Natural killer cell (primary cell): Measurements from ENCODE around the gene VAMP1. TPM values are rescaled to one million over a fixed set of nuclear protein-coding genes. Genes with fewer than 3 reads are reported as not detected.

Experiments used
- ATAC-seq, 3 donors: fragments of 150-1000 bp in 2 of 3; fragments of 200-7000 bp in 1 of 3; cut with Tn5 transposase; 1 replicate in 1 of 3; 2 replicates in 2 of 3; pipeline ENCODE4 v1.10.0; 2021; ENCODE audit warnings: mild to moderate bottlenecking in 2 of 3, moderate library complexity in 2 of 3
- DNase-seq, 2 donors: peaks; one replicate each; pipeline versions ENCODE4 v3.0.0 to v3.0.0-alpha.2; 2013 to 2021; ENCODE audit warnings: mixed read lengths in 1 of 2
- H3K27ac ChIP-seq: one replicate; pipeline ENCODE4 v1.5.1; 2013; ENCODE audit warnings: mild to moderate bottlenecking, low read length
- H3K27me3 ChIP-seq: one replicate; pipeline ENCODE4 v1.6.1; 2013; ENCODE audit warnings: low read length; ENCODE audit not compliant: control insufficient read depth, insufficient read depth
- H3K36me3 ChIP-seq: one replicate; pipeline ENCODE4 v1.6.1; 2013; ENCODE audit warnings: low read length; ENCODE audit not compliant: control insufficient read depth, insufficient read depth
- H3K4me1 ChIP-seq: one replicate; pipeline ENCODE4 v1.6.1; 2013; ENCODE audit warnings: low read length; ENCODE audit not compliant: control insufficient read depth, insufficient read depth
- H3K4me3 ChIP-seq: one replicate; pipeline ENCODE4 v1.5.1; 2013; ENCODE audit warnings: low read length
- H3K9me3 ChIP-seq: one replicate; pipeline ENCODE4 v1.6.1; 2013; ENCODE audit warnings: low read length; ENCODE audit not compliant: control insufficient read depth, insufficient read depth
- H3K27ac Mint-ChIP-seq, 2 donors: one replicate each; pipeline ENCODE4 v1.8.0; 2022; ENCODE audit warnings: mild to moderate bottlenecking in 2 of 2, mixed read lengths in 2 of 2, moderate library complexity in 1 of 2
- H3K27me3 Mint-ChIP-seq, 2 donors: one replicate each; pipeline ENCODE4 v1.8.0; 2022; ENCODE audit warnings: low read depth in 2 of 2, mixed read lengths in 2 of 2
- H3K36me3 Mint-ChIP-seq: one replicate; pipeline ENCODE4 v1.8.0; 2022; ENCODE audit warnings: mixed read lengths
- H3K4me1 Mint-ChIP-seq, 2 donors: one replicate each; pipeline ENCODE4 v1.8.0; 2022; ENCODE audit warnings: mixed read lengths in 2 of 2
- H3K4me3 Mint-ChIP-seq: one replicate; pipeline ENCODE4 v1.8.0; 2022; ENCODE audit warnings: mild to moderate bottlenecking, moderate library complexity, mixed read lengths
- H3K9me3 Mint-ChIP-seq, 2 donors: one replicate each; pipeline ENCODE4 v1.8.0; 2022; ENCODE audit warnings: mixed read lengths in 2 of 2
- CTCF ChIP-seq: fragments of 200-600 bp; IDR thresholded peaks from one replicate; pipeline ENCODE4 v1.8.0; 2022; ENCODE audit warnings: antibody characterized with exemption
- WGBS: methylation state at CpG from one replicate; pipeline ENCODE4 v1.1.7; 2013; ENCODE audit warnings: missing lambda C conversion rate; ENCODE audit not compliant: insufficient coverage; 5-methylcytosine and 5-hydroxymethylcytosine counted together
- intact Hi-C: fragments of 100-400 bp; cut with micrococcal nuclease; formaldehyde crosslinking; loops from one replicate; pipeline ENCODE4 v1.14.2; 2022
- total RNA-seq, 4 donors: library from RNA; stranded (reverse); fragments of 120-200 nt in 1 of 4; gene quantifications; one replicate each; pipeline versions ENCODE4 v1.2.3 to v1.2.4, GENCODE V29; 2013 to 2022

Gene VAMP1
- total RNA-seq, 3 donors from 2014 or later (not counting 1 experiment from before 2014, with no cell fraction given), result 81.0 to 84.3 (median 83.8) TPM

- Mint-ChIP-seq H3K27ac (peak overlapping the region; percentile 95 to 97), H3K27me3 (no peaks in the 10 kb centered on the region), H3K9me3 (no peaks in the 10 kb centered on the region), H3K4me3 (peak overlapping the region; percentile 80), H3K4me1 (peaks cover 68 to 87% of the 10 kb centered on the region in 2 donors), H3K36me3 (peaks cover 13% of the 10 kb centered on the region)
- no peak overlapping the region for H3K4me3 ChIP-seq
- ATAC-seq (no peak), DNase-seq (no peak)
- H3K4me1 ChIP-seq, result peaks cover 61% of the 10 kb centered on the region
- intact Hi-C loops, result loop anchor here (2.0 to 5.0 kb wide), 2 partner anchors 127 to 143 kb away; partner anchors contain the start of gene CHD4
- peaks cover 57% of the 10 kb centered on the region for H3K36me3 ChIP-seq
- TF ChIP-seq CTCF, result no peak
- WGBS, result 88% methylated on average over 6 of the region's 6 CpGs
- H3K27ac ChIP-seq, result peak overlapping the region; percentile 88
- H3K27me3 ChIP-seq, result no peaks in the 10 kb centered on the region
- H3K9me3 ChIP-seq, result no peaks in the 10 kb centered on the region
Observed at GRCh38 chr12:6463858-6464257, 6.6 kb downstream of the VAMP1 start.

DNA sequence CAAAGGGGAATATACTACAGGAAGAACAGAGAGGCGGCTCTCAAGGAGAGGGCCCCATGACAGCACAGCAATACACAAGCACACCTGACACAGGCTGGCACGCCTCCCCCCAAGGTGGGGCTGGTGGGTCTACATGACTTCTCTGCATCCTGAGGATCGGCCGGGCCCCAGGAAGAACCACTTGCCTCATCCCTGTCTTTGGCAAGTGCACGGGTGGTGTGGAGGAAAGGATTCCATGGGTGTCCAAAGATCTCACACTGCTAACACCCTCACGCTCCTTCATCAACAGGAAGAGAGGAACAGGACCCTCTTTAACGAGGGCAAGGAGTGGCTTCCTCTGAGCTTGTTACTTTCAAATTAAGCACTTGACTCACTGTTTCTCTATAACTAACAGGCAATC lies 7.3 kb downstream of the VAMP1 start:
- no peak overlapping the region for H3K4me3 ChIP-seq

GRCh38 chr12:6462234-6462995 lies 8.1 kb downstream of the VAMP1 start:
- Histone ChIP-seq H3K36me3 (peaks cover 66% of the 10 kb centered on the region), H3K9me3 (no peaks in the 10 kb centered on the region), H3K4me3 (no peak overlapping the region), H3K27ac (peak overlapping the region; percentile 88), H3K27me3 (no peaks in the 10 kb centered on the region), H3K4me1 (peaks cover 57% of the 10 kb centered on the region)
- H3K9me3 Mint-ChIP-seq, result no peaks in the 10 kb centered on the region
- ATAC-seq, result peak; percentile 26 to 37 (median 27)
- intact Hi-C loops, result loop anchor here (1.0 to 5.0 kb wide), 3 partner anchors 10 to 145 kb away; partner anchors contain the start of genes CHD4 and TAPBPL
- peaks cover 57 to 80% of the 10 kb centered on the region in 2 donors for H3K4me1 Mint-ChIP-seq
- H3K27ac Mint-ChIP-seq, result peak overlapping the region; percentile 95 to 97
- H3K4me3 Mint-ChIP-seq, result peak overlapping the region; percentile 75
- no peaks in the 10 kb centered on the region for H3K27me3 Mint-ChIP-seq
- DNase-seq, result peak in 1 of 2 donors; percentile 79
- WGBS, result 71% methylated on average over 14 of the region's 14 CpGs
- TF ChIP-seq CTCF, result no peak
- peaks cover 19% of the 10 kb centered on the region for H3K36me3 Mint-ChIP-seq

More for the DNA sequence above, 7.3 kb downstream of the VAMP1 start:
- H3K27ac ChIP-seq, result peak overlapping the region; percentile 88
- 47% methylated on average over 6 of the region's 7 CpGs for WGBS
- H3K4me3 Mint-ChIP-seq, result peak overlapping the region; percentile 80
- no peaks in the 10 kb centered on the region for H3K9me3 Mint-ChIP-seq
- peaks cover 19% of the 10 kb centered on the region for H3K36me3 Mint-ChIP-seq
- TF ChIP-seq CTCF, result no peak
- intact Hi-C loops, result loop anchor here (2.0 to 5.0 kb wide), 2 partner anchors 126 to 144 kb away; partner anchors contain the start of gene CHD4
- no peaks in the 10 kb centered on the region for H3K27me3 Mint-ChIP-seq
- DNase-seq (peak in 1 of 2 donors; percentile 62), ATAC-seq (peak in 1 of 3 donors; percentile 19)
- H3K27ac Mint-ChIP-seq, result peak overlapping the region; percentile 95 to 97
- no peaks in the 10 kb centered on the region for H3K9me3 ChIP-seq
- H3K36me3 ChIP-seq, result peaks cover 60% of the 10 kb centered on the region
- peaks cover 57% of the 10 kb centered on the region for H3K4me1 ChIP-seq
- H3K27me3 ChIP-seq, result no peaks in the 10 kb centered on the region
- H3K4me1 Mint-ChIP-seq, result peaks cover 61 to 87% of the 10 kb centered on the region in 2 donors
